GM12801 (cell line): ENCODE results near the gene ARHGEF33.

Source experiments
- CTCF ChIP-seq: IDR thresholded peaks from one replicate; pipeline ENCODE4 v1.5.1; 2011; ENCODE audit warnings: control low read depth; ENCODE audit not compliant: insufficient read length; ENCODE audit errors: extremely low read depth

The ARHGEF33 gene

GRCh38 chr2:38909872-38910271 lies 20.2 kb downstream of the ARHGEF33 start:
- TF ChIP-seq CTCF = no peak

- no peak for TF ChIP-seq CTCF
Measured at GRCh38 chr2:38911191-38911590, 21.5 kb downstream of the ARHGEF33 start.

- TF ChIP-seq CTCF = no peak
Measured at GRCh38 chr2:38912619-38913018, 22.9 kb downstream of the ARHGEF33 start.

- no peak for TF ChIP-seq CTCF
Measured at GRCh38 chr2:38922389-38922788, 32.7 kb downstream of the ARHGEF33 start.

GRCh38 chr2:38922902-38923301 lies 33.2 kb downstream of the ARHGEF33 start:
- TF ChIP-seq CTCF = no peak

GRCh38 chr2:38925982-38926381 lies 36.3 kb downstream of the ARHGEF33 start:
- TF ChIP-seq CTCF = no peak

- TF ChIP-seq CTCF = no peak
Measured at GRCh38 chr2:38930600-38930999, 40.9 kb downstream of the ARHGEF33 start.

GRCh38 chr2:38932586-38932985 lies 42.9 kb downstream of the ARHGEF33 start:
- no peak for TF ChIP-seq CTCF
